SK-N-SH treated with all-trans-retinoic acid at 6 μM for 48 hours (cell line): Measurements from ENCODE around the gene POTEF.
"Not testable (repeated sequence)": the region's sequence is repeated elsewhere in the genome, so short reads cannot be mapped to it uniquely, and the experiment has no call there.

ENCODE experiments used
- ATAC-seq: fragments of 200-7000 bp; cut with Tn5 transposase; 3 replicates; pipeline ENCODE4 v1.9.1; 2020; ENCODE audit warnings: mild to moderate bottlenecking, moderate library complexity
- ARNTL ChIP-seq: fragments of 450-650 bp; formaldehyde crosslinking; IDR thresholded peaks from 2 replicates; pipeline ENCODE4 v1.5.0; 2020; ENCODE audit warnings: low read depth, mild to moderate bottlenecking, moderate library complexity, borderline replicate concordance
- BACH2 ChIP-seq: fragments of 250-450 bp; sonication (Bioruptor Pico); IDR thresholded peaks from 2 replicates; pipeline ENCODE4 v1.9.0; 2021; ENCODE audit warnings: mild to moderate bottlenecking, borderline replicate concordance
- CSDC2 ChIP-seq: fragments of 250-450 bp; sonication (Bioruptor Pico); IDR thresholded peaks from 2 replicates; pipeline ENCODE4 v1.5.0; 2020; ENCODE audit warnings: mild to moderate bottlenecking, moderate library complexity
- ISL1 ChIP-seq: fragments of 250-450 bp; sonication (Bioruptor Pico); IDR thresholded peaks from 2 replicates; pipeline ENCODE4 v2.1.2; 2022; ENCODE audit warnings: mild to moderate bottlenecking, moderate library complexity
- OSR1 ChIP-seq: fragments of 250-450 bp; sonication (Bioruptor Pico); IDR thresholded peaks from 2 replicates; pipeline ENCODE4 v1.8.0; 2022; ENCODE audit warnings: moderate library complexity, mild to moderate bottlenecking, inconsistent platforms
- PPARA ChIP-seq: fragments of 250-450 bp; sonication (Bioruptor Pico); IDR thresholded peaks from 2 replicates; pipeline ENCODE4 v1.5.0; 2020; ENCODE audit warnings: mild to moderate bottlenecking, borderline replicate concordance
- RARB ChIP-seq: fragments of 250-450 bp; sonication (Bioruptor Pico); IDR thresholded peaks from 2 replicates; pipeline ENCODE4 v1.8.0; 2021; ENCODE audit warnings: mild to moderate bottlenecking, moderate library complexity
- SNAI2 ChIP-seq: fragments of 250-450 bp; sonication (Bioruptor Pico); IDR thresholded peaks from 2 replicates; pipeline ENCODE4 v1.5.0; 2020; ENCODE audit warnings: mild to moderate bottlenecking, moderate library complexity
- TCF4 ChIP-seq: fragments of 250-450 bp; sonication (Bioruptor Pico); IDR thresholded peaks from 2 replicates; pipeline ENCODE4 v1.8.0; 2021; ENCODE audit warnings: mild to moderate bottlenecking, moderate library complexity, borderline replicate concordance
- TOX ChIP-seq: fragments of 250-450 bp; sonication (Bioruptor Pico); IDR thresholded peaks from 2 replicates; pipeline ENCODE4 v1.8.0; 2021; ENCODE audit warnings: mild to moderate bottlenecking, moderate library complexity, borderline replicate concordance
- ZC3H10 ChIP-seq: fragments of 250-450 bp; sonication (Bioruptor Pico); IDR thresholded peaks from 2 replicates; pipeline ENCODE4 v1.5.1; 2021; ENCODE audit warnings: mild to moderate bottlenecking, moderate library complexity
- ZFP3 ChIP-seq: fragments of 250-450 bp; sonication (Bioruptor Pico); IDR thresholded peaks from 2 replicates; pipeline ENCODE4 v1.5.0; 2020; ENCODE audit warnings: mild to moderate bottlenecking, moderate library complexity
- ZFP30 ChIP-seq: fragments of 450-650 bp; formaldehyde crosslinking; IDR thresholded peaks from 2 replicates; pipeline ENCODE4 v1.5.0; 2022; ENCODE audit warnings: mild to moderate bottlenecking, moderate library complexity
- ZNF565 ChIP-seq: fragments of 450-650 bp; formaldehyde crosslinking; conservative IDR thresholded peaks from 2 replicates; pipeline ENCODE4 v1.5.0; 2020; ENCODE audit warnings: low read depth, mild to moderate bottlenecking, moderate library complexity
- ZNF70 ChIP-seq: fragments of 450-650 bp; formaldehyde crosslinking; IDR thresholded peaks from 2 replicates; pipeline ENCODE4 v1.5.0; 2020; ENCODE audit warnings: mild to moderate bottlenecking, moderate library complexity
- ZNF8 ChIP-seq: fragments of 450-650 bp; formaldehyde crosslinking; IDR thresholded peaks from 2 replicates; pipeline ENCODE4 v1.5.0; 2020; ENCODE audit warnings: mild to moderate bottlenecking, moderate library complexity
- TF ChIP-seq, protein P1 (sequence below): fragments of 250-450 bp; sonication (Bioruptor Pico); IDR thresholded peaks from 2 replicates; pipeline ENCODE4 v1.5.1; 2020; ENCODE audit warnings: low read depth, mild to moderate bottlenecking, moderate library complexity
- TF ChIP-seq, protein P2 (sequence below): fragments of 250-450 bp; sonication (Bioruptor Pico); IDR thresholded peaks from 2 replicates; pipeline ENCODE4 v1.5.0; 2020; ENCODE audit warnings: mild to moderate bottlenecking, moderate library complexity
- TF ChIP-seq, protein P3 (sequence below): fragments of 250-450 bp; sonication (Bioruptor Pico); IDR thresholded peaks from 2 replicates; pipeline ENCODE4 v1.8.0; 2020; ENCODE audit warnings: mild to moderate bottlenecking, moderate library complexity, borderline replicate concordance
- TF ChIP-seq, protein P4 (sequence below): fragments of 250-450 bp; sonication (Bioruptor Pico); IDR thresholded peaks from 2 replicates; pipeline ENCODE4 v1.5.1; 2021; ENCODE audit warnings: mild to moderate bottlenecking, moderate library complexity
- TF ChIP-seq, protein P5 (sequence below): fragments of 250-450 bp; sonication (Bioruptor Pico); IDR thresholded peaks from 2 replicates; pipeline ENCODE4 v1.8.0; 2021; ENCODE audit warnings: low read depth, mild to moderate bottlenecking, moderate library complexity, borderline replicate concordance

POTEF gene

DNA sequence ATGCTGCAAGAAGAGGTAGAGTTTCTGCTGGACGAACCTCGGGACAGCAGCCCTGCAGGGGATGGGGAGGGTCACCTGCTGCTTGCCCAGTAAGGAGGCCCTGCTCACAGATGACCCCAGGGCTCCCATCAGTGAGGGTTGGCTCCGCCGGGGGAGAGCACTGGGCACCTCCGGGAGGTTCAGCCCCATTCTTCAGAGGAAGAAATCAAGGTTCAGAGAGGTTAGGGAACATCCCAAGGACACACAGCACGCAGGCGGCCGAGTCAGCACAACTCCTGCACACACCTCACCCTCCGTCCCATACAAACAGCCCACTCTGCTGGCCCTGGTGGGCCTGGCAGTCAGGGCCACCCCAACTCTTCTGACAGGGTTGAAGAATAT is 27.6 kb upstream of the POTEF start:
- no peak for ATAC-seq

DNA sequence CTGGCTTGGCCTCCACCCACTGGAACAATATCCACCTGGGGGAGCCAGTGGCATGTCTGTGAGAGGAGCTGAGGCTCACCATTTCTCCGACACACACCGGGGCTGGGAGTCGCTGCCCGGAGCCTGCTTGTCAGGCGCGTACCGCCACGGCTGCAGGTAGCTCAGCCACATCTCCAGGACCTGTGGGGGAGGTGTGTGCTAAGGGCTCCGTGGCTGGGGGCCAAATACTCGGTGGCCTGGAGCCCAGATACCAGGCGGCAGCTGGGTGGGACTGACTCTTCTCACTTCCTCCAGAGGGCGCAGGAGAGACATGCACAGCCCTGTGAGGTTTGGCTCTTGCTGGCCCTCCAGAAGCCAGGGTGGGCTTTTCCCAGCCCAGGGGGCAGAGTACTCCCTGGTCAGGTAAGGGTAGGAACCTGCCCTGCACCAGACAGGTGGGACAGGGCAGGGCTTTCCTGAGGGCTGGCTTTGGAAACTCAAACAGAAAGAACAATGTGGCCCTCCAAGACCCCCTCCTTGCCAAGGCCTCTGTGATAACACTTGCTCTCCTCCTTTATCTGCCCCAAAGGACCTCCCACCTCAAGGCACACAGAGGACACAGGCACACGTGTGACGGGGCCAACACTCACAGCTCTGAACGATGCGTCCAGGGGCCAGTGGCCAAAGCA is 27.1 kb upstream of the POTEF start:
- ATAC-seq = peak; percentile 79

More for the DNA sequence above, 27.6 kb upstream of the POTEF start:
- TF ChIP-seq CSDC2 (CRISPR knock-in tag) = no peak
- no peak for TF ChIP-seq SNAI2 (CRISPR knock-in tag)
- no peak for TF ChIP-seq ISL1 (CRISPR knock-in tag)
- no peak for TF ChIP-seq ZC3H10 (CRISPR knock-in tag)
- TF ChIP-seq TCF4 (CRISPR knock-in tag) = no peak
- TF ChIP-seq BACH2 (CRISPR knock-in tag) = no peak
- TF ChIP-seq, protein P1, sequence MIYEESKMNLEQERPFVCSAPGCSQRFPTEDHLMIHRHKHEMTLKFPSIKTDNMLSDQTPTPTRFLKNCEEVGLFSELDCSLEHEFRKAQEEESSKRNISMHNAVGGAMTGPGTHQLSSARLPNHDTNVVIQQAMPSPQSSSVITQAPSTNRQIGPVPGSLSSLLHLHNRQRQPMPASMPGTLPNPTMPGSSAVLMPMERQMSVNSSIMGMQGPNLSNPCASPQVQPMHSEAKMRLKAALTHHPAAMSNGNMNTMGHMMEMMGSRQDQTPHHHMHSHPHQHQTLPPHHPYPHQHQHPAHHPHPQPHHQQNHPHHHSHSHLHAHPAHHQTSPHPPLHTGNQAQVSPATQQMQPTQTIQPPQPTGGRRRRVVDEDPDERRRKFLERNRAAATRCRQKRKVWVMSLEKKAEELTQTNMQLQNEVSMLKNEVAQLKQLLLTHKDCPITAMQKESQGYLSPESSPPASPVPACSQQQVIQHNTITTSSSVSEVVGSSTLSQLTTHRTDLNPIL (CRISPR knock-in tag) = no peak
- TF ChIP-seq TOX (CRISPR knock-in tag) = no peak
- TF ChIP-seq PPARA = no peak
- TF ChIP-seq, protein P2, sequence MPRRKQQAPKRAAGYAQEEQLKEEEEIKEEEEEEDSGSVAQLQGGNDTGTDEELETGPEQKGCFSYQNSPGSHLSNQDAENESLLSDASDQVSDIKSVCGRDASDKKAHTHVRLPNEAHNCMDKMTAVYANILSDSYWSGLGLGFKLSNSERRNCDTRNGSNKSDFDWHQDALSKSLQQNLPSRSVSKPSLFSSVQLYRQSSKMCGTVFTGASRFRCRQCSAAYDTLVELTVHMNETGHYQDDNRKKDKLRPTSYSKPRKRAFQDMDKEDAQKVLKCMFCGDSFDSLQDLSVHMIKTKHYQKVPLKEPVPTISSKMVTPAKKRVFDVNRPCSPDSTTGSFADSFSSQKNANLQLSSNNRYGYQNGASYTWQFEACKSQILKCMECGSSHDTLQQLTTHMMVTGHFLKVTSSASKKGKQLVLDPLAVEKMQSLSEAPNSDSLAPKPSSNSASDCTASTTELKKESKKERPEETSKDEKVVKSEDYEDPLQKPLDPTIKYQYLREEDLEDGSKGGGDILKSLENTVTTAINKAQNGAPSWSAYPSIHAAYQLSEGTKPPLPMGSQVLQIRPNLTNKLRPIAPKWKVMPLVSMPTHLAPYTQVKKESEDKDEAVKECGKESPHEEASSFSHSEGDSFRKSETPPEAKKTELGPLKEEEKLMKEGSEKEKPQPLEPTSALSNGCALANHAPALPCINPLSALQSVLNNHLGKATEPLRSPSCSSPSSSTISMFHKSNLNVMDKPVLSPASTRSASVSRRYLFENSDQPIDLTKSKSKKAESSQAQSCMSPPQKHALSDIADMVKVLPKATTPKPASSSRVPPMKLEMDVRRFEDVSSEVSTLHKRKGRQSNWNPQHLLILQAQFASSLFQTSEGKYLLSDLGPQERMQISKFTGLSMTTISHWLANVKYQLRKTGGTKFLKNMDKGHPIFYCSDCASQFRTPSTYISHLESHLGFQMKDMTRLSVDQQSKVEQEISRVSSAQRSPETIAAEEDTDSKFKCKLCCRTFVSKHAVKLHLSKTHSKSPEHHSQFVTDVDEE (CRISPR knock-in tag) = no peak
- no peak for TF ChIP-seq OSR1 (CRISPR knock-in tag)
- no peak for TF ChIP-seq ZNF70 (CRISPR knock-in tag)

DNA sequence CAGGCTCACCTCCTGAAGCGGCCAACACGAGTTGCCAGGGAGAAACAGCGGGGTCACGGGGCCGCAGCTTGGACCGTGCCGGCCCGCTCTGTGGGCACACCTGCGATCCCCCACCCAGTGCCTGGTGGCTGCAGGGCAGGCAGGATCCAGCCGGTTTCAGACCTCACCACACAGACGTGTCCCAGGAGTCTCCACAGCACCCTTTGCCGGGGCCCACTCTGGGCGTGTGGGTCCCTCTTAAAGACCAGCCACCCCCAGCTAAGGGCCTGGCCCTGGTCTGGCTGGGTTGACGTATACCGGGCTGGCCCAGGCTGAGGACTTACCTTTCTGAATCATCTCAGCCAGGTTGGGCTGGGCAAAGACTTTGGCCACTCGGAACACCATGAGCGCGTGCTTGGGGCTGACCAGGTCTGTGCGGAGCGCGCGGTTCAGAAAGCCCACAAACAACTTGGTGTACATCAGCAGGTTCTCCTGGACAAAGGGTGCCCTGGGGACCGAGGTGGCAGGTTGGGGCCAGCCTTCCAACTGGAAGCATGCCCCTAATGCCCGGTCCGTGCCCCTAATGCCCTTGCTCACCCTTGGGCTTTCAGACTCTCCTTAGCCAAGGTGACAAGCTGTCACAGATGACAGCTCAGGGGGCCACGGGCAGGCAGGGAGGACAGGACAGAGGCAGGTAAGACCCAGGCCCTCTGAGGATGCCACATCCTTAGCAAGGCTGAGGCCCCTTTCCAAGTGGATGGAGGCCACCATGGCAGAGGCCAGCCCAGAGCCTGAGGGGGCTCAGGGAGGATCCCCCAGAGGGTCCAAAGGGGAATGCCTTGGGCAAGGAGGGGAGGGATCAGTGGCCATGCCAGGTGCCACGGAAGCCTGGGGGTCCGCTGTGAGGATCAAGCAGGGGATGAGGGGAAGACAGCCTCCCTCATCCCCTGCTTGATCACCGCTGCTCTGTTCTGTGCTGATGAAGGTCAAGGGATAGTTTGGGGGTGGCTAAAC is 26.0 kb upstream of the POTEF start:
- no peak for ATAC-seq
- no peak for TF ChIP-seq ZNF8 (CRISPR knock-in tag)
- TF ChIP-seq ZNF565 (CRISPR knock-in tag) = no peak
- TF ChIP-seq TCF4 (CRISPR knock-in tag) = no peak
- no peak for TF ChIP-seq RARB (CRISPR knock-in tag)
- TF ChIP-seq CSDC2 (CRISPR knock-in tag) = no peak
- TF ChIP-seq PPARA = no peak
- no peak for TF ChIP-seq OSR1 (CRISPR knock-in tag)
- TF ChIP-seq ISL1 (CRISPR knock-in tag) = no peak
- TF ChIP-seq ZFP30 (CRISPR knock-in tag) = no peak
- no peak for TF ChIP-seq TOX (CRISPR knock-in tag)
- no peak for TF ChIP-seq SNAI2 (CRISPR knock-in tag)
- no peak for TF ChIP-seq ZFP3 (CRISPR knock-in tag)
- TF ChIP-seq, protein P3, sequence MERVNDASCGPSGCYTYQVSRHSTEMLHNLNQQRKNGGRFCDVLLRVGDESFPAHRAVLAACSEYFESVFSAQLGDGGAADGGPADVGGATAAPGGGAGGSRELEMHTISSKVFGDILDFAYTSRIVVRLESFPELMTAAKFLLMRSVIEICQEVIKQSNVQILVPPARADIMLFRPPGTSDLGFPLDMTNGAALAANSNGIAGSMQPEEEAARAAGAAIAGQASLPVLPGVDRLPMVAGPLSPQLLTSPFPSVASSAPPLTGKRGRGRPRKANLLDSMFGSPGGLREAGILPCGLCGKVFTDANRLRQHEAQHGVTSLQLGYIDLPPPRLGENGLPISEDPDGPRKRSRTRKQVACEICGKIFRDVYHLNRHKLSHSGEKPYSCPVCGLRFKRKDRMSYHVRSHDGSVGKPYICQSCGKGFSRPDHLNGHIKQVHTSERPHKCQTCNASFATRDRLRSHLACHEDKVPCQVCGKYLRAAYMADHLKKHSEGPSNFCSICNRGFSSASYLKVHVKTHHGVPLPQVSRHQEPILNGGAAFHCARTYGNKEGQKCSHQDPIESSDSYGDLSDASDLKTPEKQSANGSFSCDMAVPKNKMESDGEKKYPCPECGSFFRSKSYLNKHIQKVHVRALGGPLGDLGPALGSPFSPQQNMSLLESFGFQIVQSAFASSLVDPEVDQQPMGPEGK (CRISPR knock-in tag) = no peak
- TF ChIP-seq, protein P4, sequence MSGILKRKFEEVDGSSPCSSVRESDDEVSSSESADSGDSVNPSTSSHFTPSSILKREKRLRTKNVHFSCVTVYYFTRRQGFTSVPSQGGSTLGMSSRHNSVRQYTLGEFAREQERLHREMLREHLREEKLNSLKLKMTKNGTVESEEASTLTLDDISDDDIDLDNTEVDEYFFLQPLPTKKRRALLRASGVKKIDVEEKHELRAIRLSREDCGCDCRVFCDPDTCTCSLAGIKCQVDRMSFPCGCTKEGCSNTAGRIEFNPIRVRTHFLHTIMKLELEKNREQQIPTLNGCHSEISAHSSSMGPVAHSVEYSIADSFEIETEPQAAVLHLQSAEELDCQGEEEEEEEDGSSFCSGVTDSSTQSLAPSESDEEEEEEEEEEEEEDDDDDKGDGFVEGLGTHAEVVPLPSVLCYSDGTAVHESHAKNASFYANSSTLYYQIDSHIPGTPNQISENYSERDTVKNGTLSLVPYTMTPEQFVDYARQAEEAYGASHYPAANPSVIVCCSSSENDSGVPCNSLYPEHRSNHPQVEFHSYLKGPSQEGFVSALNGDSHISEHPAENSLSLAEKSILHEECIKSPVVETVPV (CRISPR knock-in tag) = no peak
- no peak for TF ChIP-seq ZC3H10 (CRISPR knock-in tag)
- TF ChIP-seq BACH2 (CRISPR knock-in tag) = no peak
- TF ChIP-seq, protein P1 (CRISPR knock-in tag) = no peak
- no peak for TF ChIP-seq ZNF70 (CRISPR knock-in tag)
- no peak for TF ChIP-seq ARNTL (CRISPR knock-in tag)
- TF ChIP-seq, protein P5, sequence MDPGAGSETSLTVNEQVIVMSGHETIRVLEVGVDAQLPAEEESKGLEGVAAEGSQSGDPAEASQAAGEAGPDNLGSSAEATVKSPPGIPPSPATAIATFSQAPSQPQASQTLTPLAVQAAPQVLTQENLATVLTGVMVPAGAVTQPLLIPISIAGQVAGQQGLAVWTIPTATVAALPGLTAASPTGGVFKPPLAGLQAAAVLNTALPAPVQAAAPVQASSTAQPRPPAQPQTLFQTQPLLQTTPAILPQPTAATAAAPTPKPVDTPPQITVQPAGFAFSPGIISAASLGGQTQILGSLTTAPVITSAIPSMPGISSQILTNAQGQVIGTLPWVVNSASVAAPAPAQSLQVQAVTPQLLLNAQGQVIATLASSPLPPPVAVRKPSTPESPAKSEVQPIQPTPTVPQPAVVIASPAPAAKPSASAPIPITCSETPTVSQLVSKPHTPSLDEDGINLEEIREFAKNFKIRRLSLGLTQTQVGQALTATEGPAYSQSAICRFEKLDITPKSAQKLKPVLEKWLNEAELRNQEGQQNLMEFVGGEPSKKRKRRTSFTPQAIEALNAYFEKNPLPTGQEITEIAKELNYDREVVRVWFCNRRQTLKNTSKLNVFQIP (CRISPR knock-in tag) = no peak

DNA sequence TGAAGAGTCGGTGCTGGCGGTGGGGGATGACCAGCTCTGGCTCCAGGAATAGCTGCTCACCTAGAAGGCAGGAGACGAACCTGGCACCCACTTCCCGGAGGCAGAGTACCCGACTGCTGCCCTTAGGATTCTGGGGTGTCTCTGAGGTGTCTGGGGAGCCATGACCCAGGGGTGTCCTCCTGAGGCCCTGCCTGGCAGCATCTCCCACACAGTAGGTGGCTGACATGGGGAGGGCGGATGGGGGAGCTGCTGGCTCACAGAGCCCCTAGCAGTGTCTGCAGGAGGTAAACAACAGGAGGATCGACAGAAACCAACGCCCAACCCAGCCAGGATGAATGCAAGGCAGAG is 25.4 kb upstream of the POTEF start:
- not testable (repeated sequence) for ATAC-seq

DNA sequence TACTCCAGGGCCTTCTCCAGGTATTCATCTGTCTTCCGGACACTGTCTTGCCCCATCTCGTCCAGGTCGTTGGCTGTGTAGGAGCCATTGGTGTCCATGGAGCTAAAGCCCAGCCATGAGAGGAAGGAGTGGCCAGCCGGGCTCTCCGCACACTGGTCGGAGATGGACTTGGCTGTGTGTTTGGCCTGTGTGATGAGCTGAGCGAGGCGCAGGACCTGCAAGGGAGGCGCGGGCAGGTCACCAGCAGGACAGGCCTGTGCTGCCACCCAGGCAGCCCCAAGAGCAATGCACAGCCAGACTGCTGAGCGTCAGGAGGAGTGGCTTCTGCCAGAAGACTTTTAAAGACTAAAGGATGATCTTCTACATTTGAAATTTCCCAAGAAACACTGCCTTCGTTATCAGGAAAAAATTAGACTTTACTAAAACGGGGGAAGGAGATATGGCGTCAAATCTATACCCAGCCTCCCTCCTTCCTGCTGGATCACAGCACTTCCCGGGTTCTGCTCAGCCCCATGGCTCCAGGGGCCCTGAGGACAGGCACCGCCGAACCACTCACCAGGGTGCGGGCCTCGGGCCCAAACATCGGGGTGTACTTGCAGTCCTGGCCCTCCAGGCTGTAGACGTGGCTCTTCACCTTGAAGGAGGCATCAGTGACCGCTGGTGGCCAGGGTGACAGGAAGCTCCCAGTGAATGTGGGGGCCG is 24.9 kb upstream of the POTEF start:
- ATAC-seq = not testable (repeated sequence)
